DND-41 (cell line): ENCODE results near the gene VDAC2.

Source experiments
- ATAC-seq: fragments of 200-7000 bp; cut with Tn5 transposase; 3 replicates; pipeline ENCODE4 v1.9.1; 2021; ENCODE audit warnings: low read depth; ENCODE audit not compliant: insufficient read depth
- DNase-seq: peaks from one replicate; pipeline ENCODE4 v3.0.0-alpha.2; 2020
- H2AFZ ChIP-seq: 2 replicates; pipeline ENCODE4 v1.6.0; 2012; ENCODE audit warnings: low read depth, low read length
- H3K27ac ChIP-seq: 2 replicates; pipeline ENCODE4 v1.5.1; 2012; ENCODE audit warnings: low read length, inconsistent platforms
- H3K27me3 ChIP-seq: fragments of 200-600 bp; sonication (generic); 2 replicates; pipeline ENCODE4 v1.6.0; 2012; ENCODE audit warnings: low read length, mild to moderate bottlenecking, inconsistent platforms; ENCODE audit not compliant: insufficient read depth, poor library complexity
- H3K36me3 ChIP-seq: 2 replicates; pipeline ENCODE4 v1.5.1; 2012; ENCODE audit warnings: low read length, inconsistent platforms; ENCODE audit not compliant: insufficient read depth
- H3K4me1 ChIP-seq: 2 replicates; pipeline ENCODE4 v1.5.1; 2012; ENCODE audit warnings: mild to moderate bottlenecking, low read length; ENCODE audit not compliant: insufficient read depth
- H3K4me2 ChIP-seq: 2 replicates; pipeline ENCODE4 v1.6.0; 2012; ENCODE audit warnings: mild to moderate bottlenecking, moderate library complexity, low read length, inconsistent platforms; ENCODE audit not compliant: insufficient read depth
- H3K4me3 ChIP-seq, 2 experiments: fragments of 200-600 bp in 1 of 2; shearing (Covaris generic) in 1 of 2; 2 replicates each; pipeline ENCODE4 v1.5.1; 2012 to 2016; ENCODE audit warnings: inconsistent platforms in 2 of 2, low read length in 2 of 2, mild to moderate bottlenecking in 2 of 2, low read depth in 1 of 2, moderate library complexity in 1 of 2
- H3K79me2 ChIP-seq: 2 replicates; pipeline ENCODE4 v1.6.0; 2012; ENCODE audit warnings: low read length, inconsistent platforms; ENCODE audit not compliant: insufficient read depth
- H3K9ac ChIP-seq: 2 replicates; pipeline ENCODE4 v1.6.0; 2012; ENCODE audit warnings: low read depth, mild to moderate bottlenecking, inconsistent platforms, low read length, moderate library complexity
- H3K9me3 ChIP-seq: 2 replicates; pipeline ENCODE4 v1.5.1; 2012; ENCODE audit warnings: low read length, moderate library complexity, mild to moderate bottlenecking, inconsistent platforms; ENCODE audit not compliant: insufficient read depth, severe bottlenecking
- H4K20me1 ChIP-seq: 2 replicates; pipeline ENCODE4 v1.6.0; 2012; ENCODE audit warnings: low read length; ENCODE audit not compliant: insufficient read depth
- CTCF ChIP-seq: IDR thresholded peaks from 2 replicates; pipeline ENCODE4 v1.5.1; 2012; ENCODE audit warnings: borderline replicate concordance, low read length, moderate library complexity, mild to moderate bottlenecking; ENCODE audit not compliant: poor library complexity, severe bottlenecking; ENCODE audit errors: extremely low read depth
- EZH2 ChIP-seq: IDR thresholded peaks from 3 replicates; pipeline ENCODE4 v1.6.1; 2012; ENCODE audit warnings: borderline replicate concordance, low read depth, mild to moderate bottlenecking, moderate library complexity, low read length, inconsistent platforms; ENCODE audit not compliant: severe bottlenecking

The VDAC2 gene

GRCh38 chr10:75261813-75262705 lies 51.5 kb downstream of the VDAC2 start:
- H3K79me2 ChIP-seq, result no peaks in the 10 kb centered on the region
- H2AFZ ChIP-seq, result no peak overlapping the region
- no peaks in the 10 kb centered on the region for H3K4me1 ChIP-seq
- ATAC-seq (no peak), DNase-seq (no peak)
- no peaks in the 10 kb centered on the region for H3K36me3 ChIP-seq
- H3K9me3 ChIP-seq, result no peaks in the 10 kb centered on the region
- no peak overlapping the region for H3K9ac ChIP-seq
- no peak overlapping the region for H3K4me3 ChIP-seq
- no peaks in the 10 kb centered on the region for H4K20me1 ChIP-seq
- TF ChIP-seq CTCF, result no peak
- no peak for TF ChIP-seq EZH2
- H3K27me3 ChIP-seq, result no peaks in the 10 kb centered on the region
- H3K4me2 ChIP-seq, result no peak overlapping the region
- H3K27ac ChIP-seq, result no peak overlapping the region

- no peaks in the 10 kb centered on the region for H3K4me1 ChIP-seq
- DNase-seq, result no peak
- no peak for TF ChIP-seq CTCF
- TF ChIP-seq EZH2, result no peak
- H3K4me3 ChIP-seq, result no peak overlapping the region
- no peaks in the 10 kb centered on the region for H3K27me3 ChIP-seq
- H3K9ac ChIP-seq, result no peak overlapping the region
- H3K27ac ChIP-seq, result no peak overlapping the region
- no peaks in the 10 kb centered on the region for H3K9me3 ChIP-seq
- ATAC-seq, result no peak
- no peak overlapping the region for H3K4me2 ChIP-seq
- no peak overlapping the region for H2AFZ ChIP-seq
- no peaks in the 10 kb centered on the region for H4K20me1 ChIP-seq
- H3K36me3 ChIP-seq, result no peaks in the 10 kb centered on the region
- H3K79me2 ChIP-seq, result no peaks in the 10 kb centered on the region
Measured at GRCh38 chr10:75263806-75264205, 53.2 kb downstream of the VDAC2 start.

GRCh38 chr10:75265856-75266255 lies 55.3 kb downstream of the VDAC2 start:
- no peak overlapping the region for H3K27ac ChIP-seq
- H3K36me3 ChIP-seq, result no peaks in the 10 kb centered on the region
- TF ChIP-seq CTCF, result no peak
- TF ChIP-seq EZH2, result no peak
- no peaks in the 10 kb centered on the region for H3K79me2 ChIP-seq
- H3K4me3 ChIP-seq, result no peak overlapping the region
- DNase-seq, result no peak
- H3K4me1 ChIP-seq, result no peaks in the 10 kb centered on the region
- H2AFZ ChIP-seq, result no peak overlapping the region
- no peaks in the 10 kb centered on the region for H3K9me3 ChIP-seq
- no peak overlapping the region for H3K9ac ChIP-seq
- no peak for ATAC-seq
- H4K20me1 ChIP-seq, result no peaks in the 10 kb centered on the region
- no peak overlapping the region for H3K4me2 ChIP-seq
- H3K27me3 ChIP-seq, result no peaks in the 10 kb centered on the region
